ENCODE data around the gene JAKMIP1.
"Not testable (repeated sequence)": the region's sequence is repeated elsewhere in the genome, so short reads cannot be mapped to it uniquely, and the experiment has no call there.

Gene JAKMIP1

GRCh38 chr4:5993876-5994811, 206.2 kb downstream of the JAKMIP1 start:
- Mint-ChIP-seq H3K27me3 (peaks cover 8% of the 10 kb centered on the region), H3K4me3 (no peak overlapping the region), H3K36me3 (ENCODE audit: low read depth) (no peaks in the 10 kb centered on the region), H3K27ac (no peak overlapping the region), H3K9me3 (no peaks in the 10 kb centered on the region), H3K4me1 (ENCODE audit: low read depth) (no peaks in the 10 kb centered on the region)

- H3K4me3 Mint-ChIP-seq; H3K27ac Mint-ChIP-seq; H3K9me3 Mint-ChIP-seq; H3K36me3 Mint-ChIP-seq (ENCODE audit: low read depth); H3K4me1 Mint-ChIP-seq (ENCODE audit: low read depth); H3K27me3 Mint-ChIP-seq: not testable (repeated sequence)
Measured at GRCh38 chr4:5993346-5993745, 207.0 kb downstream of the JAKMIP1 start.

- Mint-ChIP-seq H3K27me3 (peaks cover 2% of the 10 kb centered on the region), H3K4me1 (ENCODE audit: low read depth) (no peaks in the 10 kb centered on the region), H3K27ac (no peak overlapping the region), H3K9me3 (no peaks in the 10 kb centered on the region), H3K36me3 (ENCODE audit: low read depth) (no peaks in the 10 kb centered on the region), H3K4me3 (no peak overlapping the region)
Measured at GRCh38 chr4:5992828-5993321, 207.5 kb downstream of the JAKMIP1 start.

DNA sequence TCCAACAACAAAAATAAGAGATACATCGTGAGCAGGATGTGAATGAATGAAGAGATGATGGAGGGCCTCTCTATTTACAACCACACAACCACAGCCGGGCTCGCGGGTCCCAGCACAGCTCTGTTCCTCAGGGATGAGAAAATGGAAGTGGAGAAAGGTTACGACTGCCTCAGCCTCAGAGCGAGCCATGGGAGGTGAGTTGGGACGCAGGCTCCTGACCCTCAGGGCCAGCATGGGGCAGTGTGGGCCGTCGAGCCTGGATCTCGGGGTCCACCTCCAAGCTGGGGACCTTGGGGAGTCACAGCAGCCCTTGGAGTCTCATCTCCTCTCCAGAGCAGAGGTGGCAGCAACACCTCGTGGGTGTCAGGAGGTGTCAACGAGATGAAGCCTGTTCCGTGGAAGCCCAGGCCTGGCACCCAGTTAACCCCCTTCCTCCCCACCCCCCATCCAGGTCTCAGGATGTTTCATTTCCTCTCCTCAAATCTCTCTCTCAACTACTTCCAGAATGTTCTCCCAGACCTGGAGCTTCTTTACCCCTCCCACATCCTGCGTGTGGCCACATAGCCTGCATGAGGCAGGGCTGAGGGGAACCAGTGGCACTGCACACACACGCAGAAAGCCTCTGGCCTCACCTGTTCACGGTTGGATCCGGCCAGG, 208.1 kb downstream of the JAKMIP1 start:
- H3K36me3 Mint-ChIP-seq (ENCODE audit: low read depth) = no peaks in the 10 kb centered on the region
- H3K4me1 Mint-ChIP-seq (ENCODE audit: low read depth) = no peaks in the 10 kb centered on the region
- H3K9me3 Mint-ChIP-seq = no peaks in the 10 kb centered on the region
- H3K4me3 Mint-ChIP-seq = no peak overlapping the region
- H3K27ac Mint-ChIP-seq = no peak overlapping the region
- H3K27me3 Mint-ChIP-seq = no peaks in the 10 kb centered on the region

DNA sequence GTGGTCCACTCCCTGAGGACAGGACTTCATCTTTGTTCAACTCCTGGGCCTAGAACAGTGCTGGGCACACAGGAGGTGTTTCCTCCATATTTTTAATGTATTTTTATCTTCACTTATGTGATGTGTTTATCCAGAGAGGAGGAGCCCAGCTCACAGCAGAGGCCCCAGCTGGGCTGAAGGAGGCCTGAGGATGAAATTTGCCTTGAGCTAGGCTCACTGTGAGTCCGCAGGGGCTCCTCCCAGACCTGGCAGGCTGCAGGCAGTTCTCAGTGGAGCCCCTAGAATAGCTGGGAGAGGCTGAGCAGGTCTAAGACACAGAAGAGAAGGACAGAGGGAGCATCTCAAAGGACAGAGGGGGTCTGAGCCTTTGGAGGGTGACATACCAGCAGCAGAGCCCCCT, 208.9 kb downstream of the JAKMIP1 start:
- no peak overlapping the region for H3K27ac Mint-ChIP-seq
- no peak overlapping the region for H3K4me3 Mint-ChIP-seq
- H3K9me3 Mint-ChIP-seq = no peaks in the 10 kb centered on the region
- H3K27me3 Mint-ChIP-seq = no peaks in the 10 kb centered on the region
- no peaks in the 10 kb centered on the region for H3K4me1 Mint-ChIP-seq (ENCODE audit: low read depth)
- H3K36me3 Mint-ChIP-seq (ENCODE audit: low read depth) = no peaks in the 10 kb centered on the region

GRCh38 chr4:5990446-5991160, 209.7 kb downstream of the JAKMIP1 start:
- no peaks in the 10 kb centered on the region for H3K9me3 Mint-ChIP-seq
- H3K36me3 Mint-ChIP-seq (ENCODE audit: low read depth) = no peaks in the 10 kb centered on the region
- H3K4me3 Mint-ChIP-seq = no peak overlapping the region
- H3K27me3 Mint-ChIP-seq = no peaks in the 10 kb centered on the region
- H3K4me1 Mint-ChIP-seq (ENCODE audit: low read depth) = no peaks in the 10 kb centered on the region
- H3K27ac Mint-ChIP-seq = no peak overlapping the region

GRCh38 chr4:5989236-5990225, 210.8 kb downstream of the JAKMIP1 start:
- Mint-ChIP-seq H3K4me3 (no peak overlapping the region), H3K36me3 (ENCODE audit: low read depth) (no peaks in the 10 kb centered on the region), H3K4me1 (ENCODE audit: low read depth) (no peaks in the 10 kb centered on the region), H3K27ac (no peak overlapping the region), H3K27me3 (no peaks in the 10 kb centered on the region), H3K9me3 (peaks cover 7% of the 10 kb centered on the region)

DNA sequence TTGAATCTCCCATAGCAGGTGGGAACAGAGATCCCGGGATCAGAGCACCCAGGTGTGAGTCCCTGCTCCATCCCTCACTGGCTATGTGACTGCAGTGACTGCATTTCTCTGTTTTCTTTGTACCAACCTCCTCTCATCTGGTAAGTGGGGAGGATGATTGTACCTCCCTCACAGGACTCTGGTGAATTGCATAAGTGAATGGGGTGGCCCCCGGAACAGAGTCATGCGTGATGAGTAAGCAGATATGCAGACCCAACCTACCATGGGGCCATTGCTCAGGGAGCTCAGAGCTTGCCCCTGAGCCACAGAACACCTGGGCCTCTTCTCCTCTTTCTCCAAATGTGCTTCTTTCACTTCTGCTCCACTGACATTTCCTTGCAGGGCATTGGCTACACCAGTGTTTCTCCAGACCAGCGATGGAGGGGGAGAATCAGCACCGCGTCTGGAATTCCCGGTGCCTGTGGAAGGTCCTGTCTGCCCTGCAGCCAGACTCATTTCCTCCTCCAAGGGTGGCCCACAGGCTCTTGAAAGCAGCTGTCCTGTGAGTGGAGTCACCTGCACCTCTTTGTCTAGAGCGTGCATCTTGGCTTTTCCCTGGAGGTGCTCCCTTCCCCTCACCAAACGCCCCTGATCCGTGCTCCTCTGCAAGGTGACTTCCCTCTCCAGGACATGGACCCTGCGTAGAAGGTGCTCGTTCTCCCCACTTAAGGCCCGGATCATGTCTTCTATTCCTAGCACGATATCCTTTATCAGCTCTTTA, 212.1 kb downstream of the JAKMIP1 start:
- peaks cover 6% of the 10 kb centered on the region for H3K27me3 Mint-ChIP-seq
- H3K4me1 Mint-ChIP-seq (ENCODE audit: low read depth) = no peaks in the 10 kb centered on the region
- no peak overlapping the region for H3K27ac Mint-ChIP-seq
- H3K4me3 Mint-ChIP-seq = no peak overlapping the region
- peaks cover 4% of the 10 kb centered on the region for H3K36me3 Mint-ChIP-seq (ENCODE audit: low read depth)
- H3K9me3 Mint-ChIP-seq = peaks cover 20% of the 10 kb centered on the region

DNA sequence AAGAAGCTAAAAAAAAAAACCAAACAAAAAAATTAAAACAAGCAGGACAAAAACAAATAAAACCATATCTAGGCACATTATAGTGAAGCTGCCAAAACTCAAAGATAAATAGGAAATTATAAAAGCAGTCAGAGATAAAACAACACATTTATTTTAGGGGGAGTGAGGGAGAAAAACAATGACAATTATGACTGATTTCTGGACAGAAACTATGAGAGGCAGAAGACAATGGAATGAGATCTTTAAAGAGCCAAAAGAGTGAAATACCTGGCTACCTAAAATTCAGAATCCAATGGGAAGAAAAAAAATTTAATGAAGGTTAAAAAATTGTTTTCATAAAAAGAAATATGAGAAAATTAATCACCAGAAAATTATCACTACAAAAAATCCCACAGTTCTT, 215.5 kb downstream of the JAKMIP1 start:
- H3K27ac Mint-ChIP-seq = no peak overlapping the region
- no peaks in the 10 kb centered on the region for H3K4me1 Mint-ChIP-seq (ENCODE audit: low read depth)
- H3K27me3 Mint-ChIP-seq = peaks cover 25% of the 10 kb centered on the region
- H3K9me3 Mint-ChIP-seq = peaks cover 23% of the 10 kb centered on the region
- H3K4me3 Mint-ChIP-seq = no peak overlapping the region
- H3K36me3 Mint-ChIP-seq (ENCODE audit: low read depth) = peaks cover 4% of the 10 kb centered on the region

DNA sequence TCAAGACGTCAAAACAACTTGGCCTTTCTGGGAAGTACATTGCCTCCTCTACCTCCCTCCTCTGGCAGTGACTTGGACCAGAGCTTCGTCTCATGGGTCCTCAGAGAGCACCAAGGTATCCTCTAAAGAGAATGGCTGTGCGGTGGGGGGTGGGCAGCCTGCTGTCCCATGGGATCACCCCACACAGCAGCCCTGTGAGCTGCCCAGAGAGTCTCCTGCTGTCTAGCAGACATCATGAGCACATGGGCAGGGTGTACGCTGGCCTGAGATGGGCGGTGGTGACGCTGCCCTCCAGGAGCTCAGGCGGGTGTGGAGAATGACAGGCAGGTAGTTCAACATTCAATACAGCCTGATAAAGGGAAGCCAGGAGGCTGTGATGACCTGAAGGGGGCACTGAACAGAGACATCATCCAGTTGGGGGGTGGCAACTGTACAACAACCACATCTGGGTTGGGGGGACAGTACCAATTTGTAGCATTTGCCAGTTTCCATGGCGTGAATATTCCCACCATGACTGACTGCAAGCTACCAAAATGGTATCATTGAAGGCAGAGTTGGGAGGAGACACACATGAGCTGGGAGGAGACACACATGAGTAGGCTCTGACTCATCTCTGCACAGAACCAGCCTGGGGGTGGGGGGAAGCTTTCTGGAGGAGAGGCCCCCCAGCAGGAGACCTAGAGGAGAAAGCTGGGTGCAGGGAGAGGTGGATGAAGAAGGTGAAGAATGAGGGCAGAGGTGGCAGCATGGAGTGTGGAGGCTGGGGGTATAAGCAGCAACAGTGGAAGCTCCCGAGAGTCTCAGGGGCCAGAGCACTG, 218.0 kb downstream of the JAKMIP1 start:
- no peaks in the 10 kb centered on the region for H3K4me1 Mint-ChIP-seq (ENCODE audit: low read depth)
- no peak overlapping the region for H3K27ac Mint-ChIP-seq
- peaks cover 4% of the 10 kb centered on the region for H3K36me3 Mint-ChIP-seq (ENCODE audit: low read depth)
- peaks cover 38% of the 10 kb centered on the region for H3K27me3 Mint-ChIP-seq
- peaks cover 23% of the 10 kb centered on the region for H3K9me3 Mint-ChIP-seq
- no peak overlapping the region for H3K4me3 Mint-ChIP-seq

DNA sequence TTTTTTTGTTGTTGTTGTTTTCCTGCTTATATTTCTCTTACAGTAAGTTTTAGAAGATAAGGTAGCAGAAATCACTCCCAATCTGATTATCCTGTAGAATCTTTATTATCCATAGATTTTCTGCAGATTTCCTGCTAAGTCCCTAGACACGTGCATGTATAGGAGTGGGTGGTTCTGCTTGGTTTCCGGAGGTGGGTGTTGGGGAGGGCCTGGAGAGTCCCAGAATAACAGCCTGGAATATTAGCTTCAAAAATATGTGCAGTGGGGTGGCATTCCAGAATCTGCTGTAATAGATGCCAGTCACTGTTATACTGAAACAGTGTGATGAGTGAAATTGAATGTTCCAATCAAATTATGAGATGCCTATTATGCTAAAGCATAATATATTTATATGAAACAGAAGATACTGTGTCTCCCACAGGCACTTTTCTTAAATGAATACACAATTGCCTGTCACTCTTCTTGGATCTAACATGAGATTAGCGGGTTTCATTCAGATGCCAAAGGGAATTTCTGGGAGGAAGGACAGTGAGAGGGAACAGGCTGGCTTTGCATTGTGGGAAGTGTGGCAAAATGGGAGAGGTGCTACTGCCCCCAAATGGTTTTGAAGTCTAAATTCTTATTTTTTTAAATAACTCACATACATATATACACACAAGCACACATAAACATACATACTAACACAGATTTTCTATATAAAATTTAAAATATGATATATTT, 219.8 kb downstream of the JAKMIP1 start:
- no peaks in the 10 kb centered on the region for H3K4me1 Mint-ChIP-seq (ENCODE audit: low read depth)
- H3K9me3 Mint-ChIP-seq = peaks cover 23% of the 10 kb centered on the region
- H3K27me3 Mint-ChIP-seq = peaks cover 38% of the 10 kb centered on the region
- peaks cover 4% of the 10 kb centered on the region for H3K36me3 Mint-ChIP-seq (ENCODE audit: low read depth)
- no peak overlapping the region for H3K4me3 Mint-ChIP-seq
- no peak overlapping the region for H3K27ac Mint-ChIP-seq

- no peak overlapping the region for H3K27ac Mint-ChIP-seq
- H3K9me3 Mint-ChIP-seq = peaks cover 20% of the 10 kb centered on the region
- H3K4me3 Mint-ChIP-seq = no peak overlapping the region
- H3K27me3 Mint-ChIP-seq = peaks cover 38% of the 10 kb centered on the region
- peaks cover 4% of the 10 kb centered on the region for H3K36me3 Mint-ChIP-seq (ENCODE audit: low read depth)
- H3K4me1 Mint-ChIP-seq (ENCODE audit: low read depth) = no peaks in the 10 kb centered on the region
Measured at GRCh38 chr4:5979981-5980380, 220.4 kb downstream of the JAKMIP1 start.
